ENCODE results near the gene IFFO2. TPM values are rescaled to one million over a fixed set of nuclear protein-coding genes. Genes with fewer than 3 reads are reported as not detected.

The IFFO2 gene
- total and polyA plus RNA-seq, 2 of the 13 experiments (the other 11 are each of a cell fraction or from before 2014, with no cell fraction given) = 7.3 to 16.7 TPM

DNA sequence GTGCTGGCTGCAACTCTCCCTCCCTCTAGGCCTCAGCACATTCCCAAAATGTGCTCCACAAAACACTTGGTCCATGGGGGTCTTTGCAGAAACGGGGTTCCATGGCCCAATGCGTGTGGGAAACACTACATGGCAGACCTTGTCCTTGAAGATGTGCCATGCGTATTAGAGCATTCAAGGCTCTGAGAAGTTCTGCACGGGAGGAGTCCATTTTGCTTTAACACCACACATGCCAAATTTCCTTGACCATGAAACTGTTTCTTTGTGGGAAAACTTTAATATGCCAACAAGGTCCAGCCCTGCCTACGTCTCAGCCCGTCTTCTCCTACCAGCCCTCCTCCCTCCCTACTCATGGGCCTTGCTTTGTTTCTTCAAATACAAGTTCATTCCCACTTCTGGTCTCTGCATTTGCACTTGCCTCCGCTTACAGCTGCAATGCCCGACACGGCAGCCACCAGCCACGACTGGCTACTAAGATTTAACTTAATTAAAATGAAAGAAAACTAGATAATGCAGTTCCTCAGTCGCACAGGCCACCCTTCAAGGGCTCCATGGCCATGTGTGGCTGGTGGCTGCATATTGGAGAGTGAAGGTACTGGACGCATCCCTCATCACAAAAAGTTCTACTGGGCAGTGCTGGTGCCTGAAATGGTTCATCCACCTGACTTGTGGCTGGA, 77.8 kb downstream of the IFFO2 start:
- FAIRE-seq (no peak), DNase-seq (ENCODE audit: low spot score) (no peak), ATAC-seq (no peak)
- WGBS (ENCODE audit: low lambda C conversion rate) = 89% methylated on average over 12 of the region's 12 CpGs
- POLR2A ChIA-PET = no interaction called here
- no peaks in the 10 kb centered on the region for H3K27me3 ChIP-seq (ENCODE audit: control insufficient read depth in 1 of 2, insufficient read depth in 2 of 2, low read length in 2 of 2)
- H3K4me2 ChIP-seq (ENCODE audit: low read depth, low read length) = no peak overlapping the region
- H3K36me3 ChIP-seq (replicated peaks in 1 of 2; ENCODE audit: control insufficient read depth in 1 of 2, insufficient read depth in 2 of 2, low read length in 2 of 2) = peaks cover 49 to 93% of the 10 kb centered on the region in 2 experiments
- no peaks in the 10 kb centered on the region for H3K79me2 ChIP-seq (ENCODE audit: insufficient read depth, low read length)
- H3K4me1 ChIP-seq (ENCODE audit: insufficient read depth, low read length) = no peaks in the 10 kb centered on the region
- no peak overlapping the region for H2AFZ ChIP-seq (ENCODE audit: low read length)
- no peak overlapping the region for H3K4me3 ChIP-seq (replicated peaks in 1 of 3; ENCODE audit: insufficient read depth in 1 of 3, low read depth in 2 of 3, low read length in 3 of 3)
- H3K9ac ChIP-seq (ENCODE audit: insufficient read depth, low read depth, low read length) = no peak overlapping the region
- BruUV-seq (replicated peaks) = no TSS peak
- no peaks in the 10 kb centered on the region for H3K9me3 ChIP-seq (ENCODE audit: low read length)
- TF ChIP-seq PAF1 (CRISPR knock-in tag; IDR thresholded peaks at IDR 0.05) = no peak
- no peak for TF ChIP-seq TAF1 (CRISPR knock-in tag; IDR thresholded peaks at IDR 0.05)
- TF ChIP-seq, protein P1, sequence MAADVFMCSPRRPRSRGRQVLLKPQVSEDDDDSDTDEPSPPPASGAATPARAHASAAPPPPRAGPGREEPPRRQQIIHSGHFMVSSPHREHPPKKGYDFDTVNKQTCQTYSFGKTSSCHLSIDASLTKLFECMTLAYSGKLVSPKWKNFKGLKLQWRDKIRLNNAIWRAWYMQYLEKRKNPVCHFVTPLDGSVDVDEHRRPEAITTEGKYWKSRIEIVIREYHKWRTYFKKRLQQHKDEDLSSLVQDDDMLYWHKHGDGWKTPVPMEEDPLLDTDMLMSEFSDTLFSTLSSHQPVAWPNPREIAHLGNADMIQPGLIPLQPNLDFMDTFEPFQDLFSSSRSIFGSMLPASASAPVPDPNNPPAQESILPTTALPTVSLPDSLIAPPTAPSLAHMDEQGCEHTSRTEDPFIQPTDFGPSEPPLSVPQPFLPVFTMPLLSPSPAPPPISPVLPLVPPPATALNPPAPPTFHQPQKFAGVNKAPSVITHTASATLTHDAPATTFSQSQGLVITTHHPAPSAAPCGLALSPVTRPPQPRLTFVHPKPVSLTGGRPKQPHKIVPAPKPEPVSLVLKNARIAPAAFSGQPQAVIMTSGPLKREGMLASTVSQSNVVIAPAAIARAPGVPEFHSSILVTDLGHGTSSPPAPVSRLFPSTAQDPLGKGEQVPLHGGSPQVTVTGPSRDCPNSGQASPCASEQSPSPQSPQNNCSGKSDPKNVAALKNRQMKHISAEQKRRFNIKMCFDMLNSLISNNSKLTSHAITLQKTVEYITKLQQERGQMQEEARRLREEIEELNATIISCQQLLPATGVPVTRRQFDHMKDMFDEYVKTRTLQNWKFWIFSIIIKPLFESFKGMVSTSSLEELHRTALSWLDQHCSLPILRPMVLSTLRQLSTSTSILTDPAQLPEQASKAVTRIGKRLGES (CRISPR knock-in tag; IDR thresholded peaks at IDR 0.05; ENCODE audit: borderline replicate concordance) = no peak
- TF ChIP-seq PAX8 (CRISPR knock-in tag; IDR thresholded peaks at IDR 0.05; ENCODE audit: borderline replicate concordance) = no peak
- no peak for TF ChIP-seq ZNF326 (CRISPR knock-in tag; IDR thresholded peaks at IDR 0.05; ENCODE audit: borderline replicate concordance)
- TF ChIP-seq TBP (CRISPR knock-in tag; IDR thresholded peaks at IDR 0.05) = no peak
- TF ChIP-seq ZNF260 (CRISPR knock-in tag; IDR thresholded peaks at IDR 0.05; ENCODE audit: borderline replicate concordance, low read depth) = no peak
- TF ChIP-seq TFE3 (CRISPR knock-in tag; IDR thresholded peaks at IDR 0.05) = no peak
- no peak for TF ChIP-seq SOX6 (IDR thresholded peaks at IDR 0.05)
- no peak for TF ChIP-seq SOX6 (CRISPR knock-in tag; IDR thresholded peaks at IDR 0.05)
- TF ChIP-seq, protein P2, sequence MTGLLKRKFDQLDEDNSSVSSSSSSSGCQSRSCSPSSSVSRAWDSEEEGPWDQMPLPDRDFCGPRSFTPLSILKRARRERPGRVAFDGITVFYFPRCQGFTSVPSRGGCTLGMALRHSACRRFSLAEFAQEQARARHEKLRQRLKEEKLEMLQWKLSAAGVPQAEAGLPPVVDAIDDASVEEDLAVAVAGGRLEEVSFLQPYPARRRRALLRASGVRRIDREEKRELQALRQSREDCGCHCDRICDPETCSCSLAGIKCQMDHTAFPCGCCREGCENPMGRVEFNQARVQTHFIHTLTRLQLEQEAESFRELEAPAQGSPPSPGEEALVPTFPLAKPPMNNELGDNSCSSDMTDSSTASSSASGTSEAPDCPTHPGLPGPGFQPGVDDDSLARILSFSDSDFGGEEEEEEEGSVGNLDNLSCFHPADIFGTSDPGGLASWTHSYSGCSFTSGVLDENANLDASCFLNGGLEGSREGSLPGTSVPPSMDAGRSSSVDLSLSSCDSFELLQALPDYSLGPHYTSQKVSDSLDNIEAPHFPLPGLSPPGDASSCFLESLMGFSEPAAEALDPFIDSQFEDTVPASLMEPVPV (CRISPR knock-in tag; IDR thresholded peaks at IDR 0.05) = no peak
- TF ChIP-seq ZMYM3 (CRISPR knock-in tag; IDR thresholded peaks at IDR 0.05) = no peak
- CTCF ChIA-PET (ENCODE audit: low intra/inter-chr PET ratio, low total read pairs) = no interaction called here
- H4K20me1 ChIP-seq (ENCODE audit: insufficient read depth, low read length) = peaks cover 27% of the 10 kb centered on the region
- no peak overlapping the region for H3K27ac ChIP-seq (ENCODE audit: extremely low read length, insufficient read depth, low read length)
- in situ Hi-C loops (cut with HindIII; ENCODE audit: extremely low pct_ligation_motif_present, low pct_unique_long_range_greater_than_20kb) (no loop called here), intact Hi-C loops (cut with micrococcal nuclease; ENCODE audit: unreplicated experiment) (no loop called here)
